SU-DHL-6 (cell line): ENCODE data around the gene NLGN1.

Source experiments
- H2AFZ ChIP-seq: fragments of 200-600 bp; sonication (generic); 2 replicates; pipeline ENCODE4 v1.6.1; 2014; ENCODE audit warnings: low read depth, mild to moderate bottlenecking, moderate library complexity, mixed read lengths, antibody characterized with exemption, low read length; ENCODE audit not compliant: severe bottlenecking
- H3F3A ChIP-seq: fragments of 200-600 bp; shearing (Covaris generic); 2 replicates; pipeline ENCODE4 v1.6.0; 2016; ENCODE audit warnings: antibody characterized with exemption, mild to moderate bottlenecking; ENCODE audit not compliant: insufficient read depth
- H3K27ac ChIP-seq: fragments of 200-600 bp; sonication (generic); 2 replicates; pipeline ENCODE4 v1.5.1; 2016; ENCODE audit warnings: low read depth, mild to moderate bottlenecking, low read length, moderate library complexity, mixed read lengths
- H3K27me3 ChIP-seq: fragments of 200-600 bp; sonication (generic), shearing (Covaris generic); 2 replicates; pipeline ENCODE4 v1.6.0; 2014; ENCODE audit warnings: mild to moderate bottlenecking, low read length
- H3K36me3 ChIP-seq: fragments of 200-600 bp; sonication (generic); 2 replicates; pipeline ENCODE4 v1.6.1; 2014; ENCODE audit warnings: mild to moderate bottlenecking, low read length, mixed read lengths
- H3K4me2 ChIP-seq: fragments of 300-600, 200-600 bp; shearing (Covaris generic), sonication (generic); 2 replicates; pipeline ENCODE4 v1.6.0; 2014; ENCODE audit warnings: low read length, low read depth, mild to moderate bottlenecking; ENCODE audit not compliant: poor library complexity, severe bottlenecking
- H3K4me3 ChIP-seq: fragments of 200-600 bp; sonication (generic); 2 replicates; pipeline ENCODE4 v1.5.1; 2014; ENCODE audit warnings: antibody characterized with exemption, low read length, mild to moderate bottlenecking, mixed read lengths; ENCODE audit not compliant: insufficient read depth, poor library complexity, severe bottlenecking
- H3K79me2 ChIP-seq: fragments of 200-600 bp; sonication (generic); 2 replicates; pipeline ENCODE4 v1.6.1; 2014; ENCODE audit warnings: mild to moderate bottlenecking, low read length, moderate library complexity; ENCODE audit not compliant: insufficient read depth
- H3K9ac ChIP-seq: fragments of 200-600 bp; sonication (generic); 2 replicates; pipeline ENCODE4 v1.7.0; 2014; ENCODE audit warnings: mild to moderate bottlenecking, low read length
- H3K9me2 ChIP-seq: fragments of 200-600 bp; sonication (generic); replicated peaks from 2 replicates; pipeline ENCODE4 v1.6.1; 2014; ENCODE audit warnings: low read length; ENCODE audit not compliant: insufficient read depth
- H3K9me3 ChIP-seq: fragments of 200-600 bp; sonication (generic); 2 replicates; pipeline ENCODE4 v1.6.1; 2014; ENCODE audit warnings: low read length, mixed read lengths; ENCODE audit not compliant: insufficient read depth
- H4K20me1 ChIP-seq: fragments of 200-600 bp; sonication (generic); 2 replicates; pipeline ENCODE4 v1.6.1; 2014; ENCODE audit warnings: low read depth, mild to moderate bottlenecking, antibody characterized with exemption, low read length, moderate library complexity, mixed read lengths
- CTCF ChIP-seq: fragments of 200-600 bp; sonication (generic); IDR thresholded peaks from one replicate; pipeline ENCODE4 v1.5.1; 2017; ENCODE audit warnings: antibody characterized with exemption, mild to moderate bottlenecking, low read length, moderate library complexity; ENCODE audit not compliant: insufficient read depth, poor library complexity, severe bottlenecking
- EZH2phosphoT487 ChIP-seq: fragments of 200-600 bp; sonication (generic), shearing (Covaris generic); conservative IDR thresholded peaks from 2 replicates; pipeline ENCODE4 v1.6.1; 2018; ENCODE audit warnings: mild to moderate bottlenecking, antibody characterized with exemption, low read length, moderate library complexity, mixed read lengths

Gene NLGN1

GRCh38 chr3:173745952-173746682 is 348.6 kb downstream of the NLGN1 start:
- Histone ChIP-seq H3K9me3 (no peaks in the 10 kb centered on the region), H3K27me3 (no peaks in the 10 kb centered on the region), H3K4me3 (no peak overlapping the region), H3K9ac (no peak overlapping the region), H3K36me3 (no peaks in the 10 kb centered on the region), H2AFZ (no peak overlapping the region), H3K9me2 (no peaks in the 10 kb centered on the region), H4K20me1 (no peaks in the 10 kb centered on the region), H3K27ac (no peak overlapping the region), H3K79me2 (no peaks in the 10 kb centered on the region), H3K4me2 (no peak overlapping the region), H3F3A (no peaks in the 10 kb centered on the region)
- TF ChIP-seq CTCF (no peak), EZH2phosphoT487 (no peak)

GRCh38 chr3:173747427-173747826 is 349.9 kb downstream of the NLGN1 start:
- H3K9me3 ChIP-seq, result no peaks in the 10 kb centered on the region
- no peaks in the 10 kb centered on the region for H3F3A ChIP-seq
- H2AFZ ChIP-seq, result no peak overlapping the region
- H4K20me1 ChIP-seq, result no peaks in the 10 kb centered on the region
- H3K27me3 ChIP-seq, result no peaks in the 10 kb centered on the region
- no peaks in the 10 kb centered on the region for H3K79me2 ChIP-seq
- no peak overlapping the region for H3K27ac ChIP-seq
- TF ChIP-seq CTCF (no peak), EZH2phosphoT487 (no peak)
- H3K9me2 ChIP-seq, result no peaks in the 10 kb centered on the region
- H3K36me3 ChIP-seq, result no peaks in the 10 kb centered on the region
- H3K4me2 ChIP-seq, result no peak overlapping the region
- no peak overlapping the region for H3K4me3 ChIP-seq
- H3K9ac ChIP-seq, result no peak overlapping the region

DNA sequence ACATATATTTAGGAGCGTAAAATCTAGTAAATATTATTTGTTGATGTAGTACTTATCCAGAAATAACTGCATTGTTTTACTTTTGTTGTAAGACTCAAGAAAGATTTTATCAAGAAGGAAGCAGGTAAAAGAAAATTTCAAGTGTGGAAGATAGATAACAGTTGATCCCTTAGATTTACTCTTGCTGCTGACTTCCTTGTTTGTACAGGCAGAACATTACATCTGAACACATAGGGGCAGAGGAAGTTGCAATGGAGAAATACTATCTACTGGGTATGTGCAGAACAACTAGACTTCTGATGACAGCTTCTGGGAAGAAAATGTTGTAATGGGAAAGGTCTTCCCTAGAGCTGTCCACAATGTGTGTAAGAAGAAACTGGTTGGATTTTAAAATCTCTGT is 350.6 kb downstream of the NLGN1 start:
- Histone ChIP-seq H3K79me2 (no peaks in the 10 kb centered on the region), H3K27ac (no peak overlapping the region), H3K27me3 (no peaks in the 10 kb centered on the region), H3K9ac (no peak overlapping the region), H3K9me3 (no peaks in the 10 kb centered on the region), H2AFZ (no peak overlapping the region), H3K36me3 (no peaks in the 10 kb centered on the region), H4K20me1 (no peaks in the 10 kb centered on the region), H3K4me3 (no peak overlapping the region), H3F3A (no peaks in the 10 kb centered on the region), H3K4me2 (no peak overlapping the region), H3K9me2 (no peaks in the 10 kb centered on the region)
- TF ChIP-seq EZH2phosphoT487 (no peak), CTCF (no peak)
